ENCODE measurements around the gene IQSEC3.

IQSEC3 gene

DNA sequence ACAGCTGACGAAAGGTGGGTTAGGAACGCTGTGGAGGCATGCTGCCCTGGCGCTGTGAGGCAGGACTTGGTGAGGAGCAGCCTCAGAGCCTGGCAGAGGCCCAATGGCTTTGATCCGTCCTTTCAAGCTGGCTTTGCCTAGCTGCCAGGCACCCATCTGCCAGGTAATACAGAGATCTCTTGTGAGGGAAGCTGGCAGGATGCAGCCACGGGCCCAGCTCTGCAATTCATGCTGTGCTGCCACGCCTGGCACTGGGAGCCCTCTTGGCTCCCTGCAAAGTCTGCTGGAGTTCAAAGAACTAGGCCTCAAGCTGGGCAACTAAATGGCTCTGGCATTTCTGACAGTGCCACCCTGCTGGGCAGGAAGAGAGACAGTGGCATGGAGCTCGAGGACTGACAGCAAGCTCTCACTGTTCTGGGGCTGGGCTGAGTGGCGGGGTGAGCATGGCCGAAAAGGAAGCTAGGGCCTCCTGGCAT, 18.7 kb downstream of the IQSEC3 start:
- 84% methylated on average over 9 of the region's 9 CpGs for WGBS

DNA sequence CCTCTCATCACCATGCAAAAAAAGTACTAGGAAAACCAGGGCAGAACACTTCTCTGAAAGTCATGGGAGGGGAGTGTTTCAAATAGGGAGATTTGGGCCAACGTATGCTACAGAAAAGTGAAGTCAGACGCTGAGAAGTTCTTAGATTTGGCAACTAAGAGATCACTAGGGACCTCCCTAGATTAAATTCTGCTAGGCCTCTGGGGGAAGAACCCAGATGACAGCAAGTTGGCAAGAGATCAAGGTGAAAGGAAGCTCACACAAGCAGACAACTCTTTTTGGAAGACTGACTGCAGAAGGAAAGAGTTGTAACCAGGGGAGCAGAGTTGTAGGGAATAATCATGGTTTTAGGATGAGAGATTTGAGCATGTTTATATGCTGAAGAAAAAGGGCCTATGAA, 20.7 kb downstream of the IQSEC3 start:
- WGBS: 88% methylated on average over 2 of the region's 2 CpGs
- no peak overlapping the region for H3K9ac ChIP-seq (ENCODE audit: low read depth, low read length)
- no peaks in the 10 kb centered on the region for H3K4me1 ChIP-seq (ENCODE audit: insufficient read depth, low read length)
- no peak overlapping the region for H3K4me3 ChIP-seq (ENCODE audit: low read length)
- H3K27me3 ChIP-seq (ENCODE audit: insufficient read depth, low read length): no peaks in the 10 kb centered on the region
- H3K36me3 ChIP-seq (ENCODE audit: insufficient read depth, low read length): no peaks in the 10 kb centered on the region
- peaks cover 9% of the 10 kb centered on the region; the same call in 1 of the 2 replicates for H3K9me3 ChIP-seq (ENCODE audit: insufficient read depth, low read depth, low read length)
- H3K27ac ChIP-seq (ENCODE audit: low read depth, low read length): no peak overlapping the region

More for the DNA sequence above, 18.7 kb downstream of the IQSEC3 start:
- no peaks in the 10 kb centered on the region for H3K36me3 ChIP-seq (ENCODE audit: insufficient read depth, low read length)
- H3K9ac ChIP-seq (ENCODE audit: low read depth, low read length): no peak overlapping the region
- no peak overlapping the region for H3K4me3 ChIP-seq (ENCODE audit: low read length)
- no peaks in the 10 kb centered on the region for H3K4me1 ChIP-seq (ENCODE audit: insufficient read depth, low read length)
- H3K27me3 ChIP-seq (ENCODE audit: insufficient read depth, low read length): peaks cover 20% of the 10 kb centered on the region
- no peak overlapping the region for H3K27ac ChIP-seq (ENCODE audit: low read depth, low read length)
- H3K9me3 ChIP-seq (ENCODE audit: insufficient read depth, low read depth, low read length): peaks cover 9% of the 10 kb centered on the region; the same call in 1 of the 2 replicates

- H3K27ac ChIP-seq (ENCODE audit: low read depth, low read length): no peak overlapping the region
- no peaks in the 10 kb centered on the region for H3K36me3 ChIP-seq (ENCODE audit: insufficient read depth, low read length)
- WGBS: 91% methylated on average over 9 of the region's 9 CpGs
- H3K9me3 ChIP-seq (ENCODE audit: insufficient read depth, low read depth, low read length): peaks cover 9% of the 10 kb centered on the region; the same call in 1 of the 2 replicates
- no peaks in the 10 kb centered on the region for H3K4me1 ChIP-seq (ENCODE audit: insufficient read depth, low read length)
- no peak overlapping the region for H3K9ac ChIP-seq (ENCODE audit: low read depth, low read length)
- no peaks in the 10 kb centered on the region for H3K27me3 ChIP-seq (ENCODE audit: insufficient read depth, low read length)
- H3K4me3 ChIP-seq (ENCODE audit: low read length): no peak overlapping the region
Measured at GRCh38 chr12:87856-88255, 21.3 kb downstream of the IQSEC3 start.

GRCh38 chr12:89653-90052, 23.1 kb downstream of the IQSEC3 start:
- Histone ChIP-seq H3K27me3 (ENCODE audit: insufficient read depth, low read length) (no peaks in the 10 kb centered on the region), H3K36me3 (ENCODE audit: insufficient read depth, low read length) (no peaks in the 10 kb centered on the region), H3K4me3 (ENCODE audit: low read length) (no peak overlapping the region), H3K27ac (ENCODE audit: low read depth, low read length) (no peak overlapping the region), H3K9ac (ENCODE audit: low read depth, low read length) (no peak overlapping the region), H3K4me1 (ENCODE audit: insufficient read depth, low read length) (no peaks in the 10 kb centered on the region), H3K9me3 (ENCODE audit: insufficient read depth, low read depth, low read length) (peaks cover 11% of the 10 kb centered on the region; the same call in 1 of the 2 replicates)
- 96% methylated on average over 1 of the region's 2 CpGs for WGBS

DNA sequence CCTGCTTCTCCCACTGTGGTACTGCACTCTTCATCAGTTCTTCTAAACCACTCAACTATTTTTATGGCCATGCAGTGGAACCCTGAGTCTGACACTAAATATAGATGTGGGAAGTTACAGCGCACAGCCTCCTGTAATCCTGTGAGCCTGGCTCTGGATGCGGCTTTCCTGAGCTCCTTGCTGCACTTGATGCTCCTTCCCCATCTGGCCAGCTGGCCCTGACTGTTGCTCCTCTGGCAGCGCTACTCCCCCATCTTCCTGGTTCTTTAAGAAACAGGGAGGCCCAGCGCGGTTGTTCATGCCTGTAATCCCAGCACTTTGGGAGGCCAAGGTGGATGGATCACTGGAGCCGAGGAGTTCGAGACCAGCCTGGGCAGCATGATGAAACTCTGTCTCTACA, 24.6 kb downstream of the IQSEC3 start:
- Histone ChIP-seq H3K27me3 (ENCODE audit: insufficient read depth, low read length) (no peaks in the 10 kb centered on the region), H3K9me3 (ENCODE audit: insufficient read depth, low read depth, low read length) (peaks cover 11% of the 10 kb centered on the region; the same call in 1 of the 2 replicates), H3K4me3 (ENCODE audit: low read length) (no peak overlapping the region), H3K27ac (ENCODE audit: low read depth, low read length) (no peak overlapping the region), H3K4me1 (ENCODE audit: insufficient read depth, low read length) (no peaks in the 10 kb centered on the region), H3K36me3 (ENCODE audit: insufficient read depth, low read length) (no peaks in the 10 kb centered on the region), H3K9ac (ENCODE audit: low read depth, low read length) (no peak overlapping the region)
- WGBS: 94% methylated on average over 7 of the region's 7 CpGs

GRCh38 chr12:93266-94005, 26.9 kb downstream of the IQSEC3 start:
- WGBS: 85% methylated on average over 6 of the region's 6 CpGs
- no peak overlapping the region for H3K4me3 ChIP-seq (ENCODE audit: low read length)
- 0 out of 2 replicates have a peak, but pooled peaks cover under 1% of the 10 kb centered on the region for H3K4me1 ChIP-seq (ENCODE audit: insufficient read depth, low read length)
- H3K9ac ChIP-seq (ENCODE audit: low read depth, low read length): no peak overlapping the region
- no peak overlapping the region for H3K27ac ChIP-seq (ENCODE audit: low read depth, low read length)
- 0 out of 2 replicates have a peak, but pooled peaks cover 1% of the 10 kb centered on the region for H3K27me3 ChIP-seq (ENCODE audit: insufficient read depth, low read length)
- peaks cover 11% of the 10 kb centered on the region; the same call in 1 of the 2 replicates for H3K9me3 ChIP-seq (ENCODE audit: insufficient read depth, low read depth, low read length)
- no peaks in the 10 kb centered on the region for H3K36me3 ChIP-seq (ENCODE audit: insufficient read depth, low read length)

DNA sequence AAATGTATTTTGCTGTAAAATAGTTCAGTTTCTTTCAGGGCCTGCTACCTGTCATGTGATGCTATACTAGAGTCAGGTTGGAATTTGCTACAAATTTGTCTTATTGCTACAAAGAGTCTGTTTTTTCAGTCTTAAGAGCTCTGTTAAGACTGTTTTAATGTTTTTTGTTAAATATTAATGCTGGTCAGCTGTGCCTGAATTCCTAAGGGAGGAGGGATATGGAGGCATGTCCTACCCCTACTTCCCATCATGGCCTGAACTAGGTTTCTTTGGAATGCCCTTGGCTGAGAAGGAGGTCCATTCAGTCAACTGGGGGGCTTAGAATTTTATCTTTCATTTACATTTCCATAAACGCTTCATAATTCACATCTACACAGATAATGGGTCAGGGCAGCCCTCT, 30.0 kb downstream of the IQSEC3 start:
- 80% methylated on average over 1 of the region's 1 CpG for WGBS
- Histone ChIP-seq H3K36me3 (ENCODE audit: insufficient read depth, low read length) (no peaks in the 10 kb centered on the region), H3K9ac (ENCODE audit: low read depth, low read length) (no peak overlapping the region), H3K4me1 (ENCODE audit: insufficient read depth, low read length) (peaks cover 17% of the 10 kb centered on the region), H3K27me3 (ENCODE audit: insufficient read depth, low read length) (peaks cover 17% of the 10 kb centered on the region; the same call in 1 of the 2 replicates), H3K4me3 (ENCODE audit: low read length) (no peak overlapping the region), H3K27ac (ENCODE audit: low read depth, low read length) (no peak overlapping the region), H3K9me3 (ENCODE audit: insufficient read depth, low read depth, low read length) (peaks cover 2% of the 10 kb centered on the region; the same call in 1 of the 2 replicates)

GRCh38 chr12:98924-99352, 32.4 kb downstream of the IQSEC3 start:
- 45% methylated on average over 12 of the region's 12 CpGs for WGBS
- peaks cover 18% of the 10 kb centered on the region for H3K4me1 ChIP-seq (ENCODE audit: insufficient read depth, low read length)
- H3K36me3 ChIP-seq (ENCODE audit: insufficient read depth, low read length): no peaks in the 10 kb centered on the region
- no peaks in the 10 kb centered on the region for H3K9me3 ChIP-seq (ENCODE audit: insufficient read depth, low read depth, low read length)
- H3K27ac ChIP-seq (ENCODE audit: low read depth, low read length): no peak overlapping the region
- H3K4me3 ChIP-seq (ENCODE audit: low read length): peak overlapping the region; percentile 22; the same call in 1 of the 2 replicates
- peaks cover 17% of the 10 kb centered on the region; the same call in 1 of the 2 replicates for H3K27me3 ChIP-seq (ENCODE audit: insufficient read depth, low read length)
- H3K9ac ChIP-seq (ENCODE audit: low read depth, low read length): no peak overlapping the region

- peaks cover 17% of the 10 kb centered on the region; the same call in 1 of the 2 replicates for H3K27me3 ChIP-seq (ENCODE audit: insufficient read depth, low read length)
- H3K4me1 ChIP-seq (ENCODE audit: insufficient read depth, low read length): peaks cover 21% of the 10 kb centered on the region
- H3K36me3 ChIP-seq (ENCODE audit: insufficient read depth, low read length): no peaks in the 10 kb centered on the region
- H3K27ac ChIP-seq (ENCODE audit: low read depth, low read length): no peak overlapping the region
- H3K4me3 ChIP-seq (ENCODE audit: low read length): peak overlapping the region; percentile 22; the same call in 1 of the 2 replicates
- WGBS: 35% methylated on average over 13 of the region's 13 CpGs
- no peak overlapping the region for H3K9ac ChIP-seq (ENCODE audit: low read depth, low read length)
- no peaks in the 10 kb centered on the region for H3K9me3 ChIP-seq (ENCODE audit: insufficient read depth, low read depth, low read length)
Measured at GRCh38 chr12:99605-100004, 33.0 kb downstream of the IQSEC3 start.

DNA sequence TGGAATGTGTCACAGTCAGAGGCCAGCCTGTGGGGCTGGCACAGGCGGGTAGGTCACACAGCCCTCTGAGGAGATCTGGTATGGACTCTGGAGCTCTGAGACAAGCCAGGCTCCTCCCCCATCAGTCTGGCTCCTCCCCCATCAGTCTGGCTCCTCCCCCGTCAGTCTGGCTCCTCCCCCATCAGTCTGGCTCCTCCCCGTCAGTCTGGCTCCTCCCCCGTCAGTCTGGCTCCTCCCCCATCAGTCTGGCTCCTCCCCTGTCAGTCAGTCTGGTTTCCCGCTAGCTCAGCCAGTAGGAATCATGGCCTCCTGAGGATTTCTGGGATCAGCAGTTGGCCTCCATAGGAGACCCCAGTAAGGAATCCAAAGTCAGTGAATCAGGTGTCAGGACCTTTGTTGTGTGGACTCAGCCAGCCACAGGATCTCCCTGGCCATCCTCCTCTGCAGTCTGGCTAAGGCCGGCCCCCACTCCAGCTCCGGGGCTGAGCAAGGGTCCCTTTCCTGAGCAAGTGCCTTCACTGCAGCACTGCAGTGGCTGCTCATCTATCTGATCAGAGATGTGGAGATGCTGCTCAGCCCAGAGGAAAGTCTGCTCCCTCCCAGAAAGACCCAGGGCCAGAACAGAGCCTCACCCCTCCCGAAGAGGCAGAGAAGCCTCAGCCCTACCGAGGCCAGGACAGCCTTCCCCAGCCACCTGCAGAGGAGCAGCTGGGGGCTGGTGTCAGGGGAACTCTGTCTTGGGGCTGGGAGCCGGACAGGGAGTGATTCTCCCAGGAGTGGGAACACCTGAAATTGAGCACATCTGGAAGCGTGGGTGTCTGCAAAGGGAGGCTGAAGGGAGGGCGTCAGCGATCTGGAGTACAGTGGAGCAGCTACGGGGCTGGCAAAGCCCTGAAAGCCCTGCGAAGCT, 35.7 kb downstream of the IQSEC3 start:
- H3K36me3 ChIP-seq (ENCODE audit: insufficient read depth, low read length): no peaks in the 10 kb centered on the region
- no peak overlapping the region for H3K27ac ChIP-seq (ENCODE audit: low read depth, low read length)
- H3K9ac ChIP-seq (ENCODE audit: low read depth, low read length): no peak overlapping the region
- H3K4me1 ChIP-seq (ENCODE audit: insufficient read depth, low read length): peaks cover 21% of the 10 kb centered on the region
- peak overlapping the region; percentile 36; the same call in 1 of the 2 replicates for H3K4me3 ChIP-seq (ENCODE audit: low read length)
- H3K9me3 ChIP-seq (ENCODE audit: insufficient read depth, low read depth, low read length): no peaks in the 10 kb centered on the region
- 89% methylated on average over 15 of the region's 15 CpGs for WGBS
- peaks cover 17% of the 10 kb centered on the region; the same call in 1 of the 2 replicates for H3K27me3 ChIP-seq (ENCODE audit: insufficient read depth, low read length)

DNA sequence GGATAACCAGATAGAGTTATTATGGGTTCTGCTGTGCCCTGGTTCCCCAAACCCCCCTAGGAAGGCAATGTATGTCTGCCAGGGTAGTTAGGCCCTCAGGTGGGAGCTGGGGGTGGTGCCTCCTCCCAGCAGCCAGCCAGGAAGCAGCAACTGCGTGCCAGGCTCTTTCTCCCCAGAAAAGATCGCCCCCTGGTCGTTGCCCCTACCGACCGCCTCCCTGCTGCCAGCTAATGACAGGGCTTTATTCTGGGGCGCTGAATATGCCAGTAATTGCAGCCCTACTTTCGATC, 36.3 kb downstream of the IQSEC3 start:
- Histone ChIP-seq H3K4me1 (ENCODE audit: insufficient read depth, low read length) (peaks cover 21% of the 10 kb centered on the region), H3K9me3 (ENCODE audit: insufficient read depth, low read depth, low read length) (no peaks in the 10 kb centered on the region), H3K4me3 (ENCODE audit: low read length) (peak overlapping the region; percentile 36), H3K27ac (ENCODE audit: low read depth, low read length) (no peak overlapping the region), H3K36me3 (ENCODE audit: insufficient read depth, low read length) (no peaks in the 10 kb centered on the region), H3K9ac (ENCODE audit: low read depth, low read length) (no peak overlapping the region), H3K27me3 (ENCODE audit: insufficient read depth, low read length) (peaks cover 17% of the 10 kb centered on the region; the same call in 1 of the 2 replicates)
- WGBS: 69% methylated on average over 7 of the region's 7 CpGs

Measured in HUES64 (cell line).